Measurements from ENCODE around the gene BLOC1S5.

- peak; percentile 72 for TF ChIP-seq ISL1 (CRISPR knock-in tag; IDR thresholded peaks at IDR 0.05)
- TF ChIP-seq PATZ1 (CRISPR knock-in tag; IDR thresholded peaks at IDR 0.05; ENCODE audit: borderline replicate concordance), result no peak
- TF ChIP-seq TCF4 (CRISPR knock-in tag; IDR thresholded peaks at IDR 0.05; ENCODE audit: borderline replicate concordance), result no peak
Observed at GRCh38 chr6:7998103-7998725, 66.0 kb downstream of the BLOC1S5 start.

All from SK-N-SH treated with all-trans-retinoic acid at 6 μM for 48 hours (cell line).